ENCODE measurements around the gene CLMN. TPM values are rescaled to one million over a fixed set of nuclear protein-coding genes. Genes with fewer than 3 reads are reported as not detected.

Gene CLMN
- total and polyA plus RNA-seq, 9 of the 15 experiments (the other 6 are each of a cell fraction or from before 2014, with no cell fraction given): 0.01 to 0.18 (median 0.07) TPM; not detected in 4

DNA sequence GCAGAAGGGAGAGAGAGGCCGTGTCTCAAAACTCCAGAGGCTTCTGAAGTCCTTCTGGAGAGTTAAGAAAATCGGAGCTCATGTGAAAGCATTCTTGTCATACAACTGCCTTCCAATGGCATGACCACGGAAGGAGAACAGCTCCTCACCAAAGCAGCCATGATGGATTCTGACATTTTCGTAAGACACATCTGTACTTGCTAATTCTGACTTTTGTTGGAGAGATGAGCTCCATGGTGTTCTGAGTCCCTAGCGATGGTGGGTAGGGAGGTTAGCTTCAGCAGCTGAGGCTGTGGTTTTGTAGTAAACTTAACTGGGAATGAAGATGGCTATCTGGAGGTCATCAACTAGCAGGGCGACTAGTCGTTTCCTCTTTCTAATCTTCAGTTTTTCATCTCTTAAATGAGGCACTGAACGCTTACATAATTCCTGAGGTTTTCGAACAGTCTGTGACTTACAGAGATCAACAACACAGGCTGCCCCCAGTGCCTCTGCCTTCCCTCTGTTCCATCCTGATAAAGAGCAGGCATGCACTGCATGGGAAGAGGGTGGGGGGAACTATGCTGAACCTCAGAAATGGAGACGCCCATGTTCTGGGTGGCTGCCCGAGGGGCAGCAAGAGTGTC is 133.8 kb downstream of the CLMN start (continued):
- TF ChIP-seq KLF16 (IDR thresholded peaks at IDR 0.05): peak; percentile 76
- peak; percentile 44 for TF ChIP-seq NFIC (IDR thresholded peaks at IDR 0.05)
- TF ChIP-seq FOXM1 (IDR thresholded peaks at IDR 0.05; ENCODE audit: low read depth): peak; percentile 40; the same call in 1 of the 2 replicates
- no peak for TF ChIP-seq FOXM1 (CRISPR knock-in tag; IDR thresholded peaks at IDR 0.05; ENCODE audit: low read depth)
- 0 out of 4 replicates have a peak, but pooled peaks of 1 of the 2 experiments have one; percentile 43 for TF ChIP-seq TRIM24 (IDR thresholded peaks at IDR 0.05)
- no peak for TF ChIP-seq MEIS2 (IDR thresholded peaks at IDR 0.05; ENCODE audit: partially characterized antibody)
- 0 out of 2 replicates have a peak, but pooled peaks have one; percentile 56 for TF ChIP-seq ZNF766 (CRISPR knock-in tag; conservative IDR thresholded peaks at IDR 0.05)
- TF ChIP-seq GATA2 (CRISPR knock-in tag; IDR thresholded peaks at IDR 0.05): 0 out of 2 replicates have a peak, but pooled peaks have one; percentile 40
- TF ChIP-seq C11orf30 (IDR thresholded peaks at IDR 0.05; ENCODE audit: low read depth): no peak
- TF ChIP-seq, protein P1, sequence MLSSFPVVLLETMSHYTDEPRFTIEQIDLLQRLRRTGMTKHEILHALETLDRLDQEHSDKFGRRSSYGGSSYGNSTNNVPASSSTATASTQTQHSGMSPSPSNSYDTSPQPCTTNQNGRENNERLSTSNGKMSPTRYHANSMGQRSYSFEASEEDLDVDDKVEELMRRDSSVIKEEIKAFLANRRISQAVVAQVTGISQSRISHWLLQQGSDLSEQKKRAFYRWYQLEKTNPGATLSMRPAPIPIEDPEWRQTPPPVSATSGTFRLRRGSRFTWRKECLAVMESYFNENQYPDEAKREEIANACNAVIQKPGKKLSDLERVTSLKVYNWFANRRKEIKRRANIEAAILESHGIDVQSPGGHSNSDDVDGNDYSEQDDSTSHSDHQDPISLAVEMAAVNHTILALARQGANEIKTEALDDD (IDR thresholded peaks at IDR 0.05): peak; percentile 100
- 0 out of 4 replicates have a peak, but pooled peaks of 1 of the 2 experiments have one; percentile 1 for TF ChIP-seq TBL1XR1 (IDR thresholded peaks at IDR 0.05; ENCODE audit: low read length in 2 of 2)
- no peak for TF ChIP-seq NCOA2 (IDR thresholded peaks at IDR 0.05; ENCODE audit: partially characterized antibody in 2 of 2)
- 0 out of 2 replicates have a peak, but pooled peaks have one; percentile 19 for TF ChIP-seq ATF7 (IDR thresholded peaks at IDR 0.05)
- TF ChIP-seq TCFL5 (CRISPR knock-in tag; conservative IDR thresholded peaks at IDR 0.05): no peak
- TF ChIP-seq RAD21 (CRISPR knock-in tag; conservative IDR thresholded peaks at IDR 0.05 in 1 of 2, IDR thresholded peaks at IDR 0.05 in 1 of 2): no peak
- TF ChIP-seq SMARCE1 (IDR thresholded peaks at IDR 0.05): 0 out of 2 replicates have a peak, but pooled peaks have one; percentile 25
- TF ChIP-seq PRMT5 (CRISPR knock-in tag; IDR thresholded peaks at IDR 0.05): no peak
- TF ChIP-seq HDAC3 (IDR thresholded peaks at IDR 0.05; ENCODE audit: borderline replicate concordance, partially characterized antibody): peak; percentile 28
- peak in 1 of 2 experiments; percentile 71; a peak in 1 of 4 replicates for TF ChIP-seq RCOR1 (IDR thresholded peaks at IDR 0.05; ENCODE audit: borderline replicate concordance in 1 of 2, low read depth in 2 of 2, low read length in 2 of 2)
- no peak for TF ChIP-seq ZNF282 (CRISPR knock-in tag; IDR thresholded peaks at IDR 0.05)
- TF ChIP-seq DPF2 (IDR thresholded peaks at IDR 0.05): peak; percentile 62
- no peak for TF ChIP-seq ATF1 (CRISPR knock-in tag; IDR thresholded peaks at IDR 0.05)
- 0 out of 2 replicates have a peak, but pooled peaks have one; percentile 8 for TF ChIP-seq ATF1 (tag; IDR thresholded peaks at IDR 0.05)
- TF ChIP-seq ARID1B (IDR thresholded peaks at IDR 0.05): peak; percentile 77
- TF ChIP-seq TCF3 (CRISPR knock-in tag; IDR thresholded peaks at IDR 0.05): peak; percentile 87
- no peak for TF ChIP-seq NR2C2 (CRISPR knock-in tag; IDR thresholded peaks at IDR 0.05)
- peak; percentile 48; the same call in 1 of the 2 replicates for TF ChIP-seq NR2C2 (tag; IDR thresholded peaks at IDR 0.05)
- no peak for TF ChIP-seq ZNF347 (CRISPR knock-in tag; IDR thresholded peaks at IDR 0.05; ENCODE audit: low read depth)
- TF ChIP-seq, protein P2, sequence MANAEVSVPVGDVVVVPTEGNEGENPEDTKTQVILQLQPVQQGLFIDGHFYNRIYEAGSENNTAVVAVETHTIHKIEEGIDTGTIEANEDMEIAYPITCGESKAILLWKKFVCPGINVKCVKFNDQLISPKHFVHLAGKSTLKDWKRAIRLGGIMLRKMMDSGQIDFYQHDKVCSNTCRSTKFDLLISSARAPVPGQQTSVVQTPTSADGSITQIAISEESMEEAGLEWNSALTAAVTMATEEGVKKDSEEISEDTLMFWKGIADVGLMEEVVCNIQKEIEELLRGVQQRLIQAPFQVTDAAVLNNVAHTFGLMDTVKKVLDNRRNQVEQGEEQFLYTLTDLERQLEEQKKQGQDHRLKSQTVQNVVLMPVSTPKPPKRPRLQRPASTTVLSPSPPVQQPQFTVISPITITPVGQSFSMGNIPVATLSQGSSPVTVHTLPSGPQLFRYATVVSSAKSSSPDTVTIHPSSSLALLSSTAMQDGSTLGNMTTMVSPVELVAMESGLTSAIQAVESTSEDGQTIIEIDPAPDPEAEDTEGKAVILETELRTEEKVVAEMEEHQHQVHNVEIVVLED (CRISPR knock-in tag; IDR thresholded peaks at IDR 0.05): no peak
- TF ChIP-seq NFRKB (IDR thresholded peaks at IDR 0.05; ENCODE audit: low read depth): no peak
- peak; percentile 65; the same call in 1 of the 2 replicates for TF ChIP-seq CEBPB (tag; IDR thresholded peaks at IDR 0.05)

All from K562 (cell line).